Measurements from ENCODE around the gene LCTL.

GRCh38 chr15:66523926-66524325, 41.9 kb downstream of the LCTL start:
- TF ChIP-seq CTCF (IDR thresholded peaks at IDR 0.05; ENCODE audit: poor library complexity) (no peak), EZH2 (IDR thresholded peaks at IDR 0.05; ENCODE audit: borderline replicate concordance) (no peak)

Measured in hepatocyte (in vitro differentiated cells).